NT2/D1 (cell line): ENCODE measurements around the gene TNFRSF1A.

ENCODE experiments used
- YY1 ChIP-seq: IDR thresholded peaks from 2 replicates; pipeline ENCODE4 v1.6.1; 2011; ENCODE audit not compliant: insufficient read length, insufficient read depth
- ZNF274 ChIP-seq: IDR thresholded peaks from 2 replicates; pipeline ENCODE4 v1.6.1; 2011; ENCODE audit warnings: mild to moderate bottlenecking, low read depth, low read length

- no peak for TF ChIP-seq ZNF274
- TF ChIP-seq YY1: no peak
These were observed 44.7 kb downstream of the TNFRSF1A start for GRCh38 chr12:6297170-6297569.
